Measurements from ENCODE around the gene CRIM1. TPM values are rescaled to one million over a fixed set of nuclear protein-coding genes. Genes with fewer than 3 reads are reported as not detected.
A peak's percentile ranks its signal among the peaks of the same experiment; 100 is the strongest.

CRIM1 gene
- total RNA-seq, 2 donors from 2014 or later = 26.7 to 26.9 TPM

DNA sequence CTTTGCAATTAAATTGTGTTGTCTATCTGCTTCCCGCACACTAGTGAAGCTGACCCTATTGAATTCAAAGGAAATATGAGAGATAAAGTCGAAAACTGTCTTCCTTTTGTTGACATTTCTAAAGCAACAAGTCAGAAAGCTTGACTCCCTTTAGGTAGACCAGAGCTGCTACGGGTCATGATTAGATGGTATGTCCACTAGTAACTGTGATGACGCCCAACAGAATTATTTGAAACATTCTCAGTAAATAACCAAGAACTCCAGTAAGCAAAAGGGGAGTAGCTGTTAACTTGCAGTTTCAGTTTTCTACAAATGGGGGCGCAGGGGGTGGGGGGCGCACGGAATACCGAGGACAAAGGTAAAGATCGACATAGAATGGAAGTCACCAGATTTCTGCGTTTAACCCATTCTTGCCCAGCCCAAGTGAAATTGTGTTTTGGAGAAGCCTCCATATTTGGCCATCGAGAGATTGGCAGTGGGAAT is 56.4 kb downstream of the CRIM1 start:
- H3K27ac Mint-ChIP-seq = no peak overlapping the region
- H3K4me3 ChIP-seq (ENCODE audit: low read length) = no peak overlapping the region
- no peaks in the 10 kb centered on the region for H3K36me3 Mint-ChIP-seq (ENCODE audit: low read depth)
- peaks cover 6% of the 10 kb centered on the region for H3K36me3 ChIP-seq (ENCODE audit: control insufficient read depth, insufficient read depth, low read length)
- WGBS, 2 experiments (ENCODE audit: insufficient coverage in 1 of 2, insufficient read length in 1 of 2) = 55 to 61% methylated on average over 9 to 11 of the region's 11 CpGs
- peaks cover 25% of the 10 kb centered on the region for H3K4me1 Mint-ChIP-seq
- no peaks in the 10 kb centered on the region for H3K9me3 ChIP-seq (ENCODE audit: control insufficient read depth, low read length)
- TF ChIP-seq CTCF (conservative IDR thresholded peaks at IDR 0.05) = peak; percentile 48
- no peak overlapping the region for H3K27ac ChIP-seq (ENCODE audit: low read depth, low read length)
- peak; percentile 76 for DNase-seq
- no peak overlapping the region for H3K4me3 Mint-ChIP-seq
- no peaks in the 10 kb centered on the region for H3K27me3 Mint-ChIP-seq (ENCODE audit: insufficient read depth)
- no peak overlapping the region for H3K9ac ChIP-seq (ENCODE audit: extremely low read depth, low read length, poor library complexity, severe bottlenecking)
- peaks cover 2% of the 10 kb centered on the region for H3K4me1 ChIP-seq (ENCODE audit: control insufficient read depth, insufficient read depth, low read length)
- H3K9me3 Mint-ChIP-seq = no peaks in the 10 kb centered on the region
- no peaks in the 10 kb centered on the region for H3K27me3 ChIP-seq (ENCODE audit: control insufficient read depth, insufficient read depth, low read length, poor library complexity, severe bottlenecking)

DNA sequence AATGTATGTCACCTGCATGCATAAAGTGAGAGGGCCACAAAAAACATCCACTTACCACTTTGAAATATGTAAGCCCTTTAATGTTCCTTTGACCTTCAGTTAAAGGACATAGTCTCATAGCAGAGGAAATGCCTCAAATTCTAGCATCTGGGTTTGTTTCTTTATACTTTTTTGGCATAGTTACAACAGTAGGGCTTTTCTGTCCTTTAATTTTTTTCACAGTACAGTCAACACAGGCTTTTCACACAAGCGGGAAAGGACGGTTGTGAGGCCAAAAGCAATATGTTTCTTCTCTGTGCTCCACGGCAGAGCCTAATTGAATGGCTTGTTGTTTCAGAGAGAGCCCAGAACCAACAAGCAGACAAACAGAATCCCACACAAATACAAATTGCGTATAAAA is 57.6 kb downstream of the CRIM1 start:
- no peak for DNase-seq
- Histone ChIP-seq H3K9ac (ENCODE audit: extremely low read depth, low read length, poor library complexity, severe bottlenecking) (no peak overlapping the region), H3K36me3 (ENCODE audit: control insufficient read depth, insufficient read depth, low read length) (peaks cover 6% of the 10 kb centered on the region), H3K27me3 (ENCODE audit: control insufficient read depth, insufficient read depth, low read length, poor library complexity, severe bottlenecking) (no peaks in the 10 kb centered on the region), H3K27ac (ENCODE audit: low read depth, low read length) (no peak overlapping the region), H3K4me1 (ENCODE audit: control insufficient read depth, insufficient read depth, low read length) (peaks cover 2% of the 10 kb centered on the region), H3K4me3 (ENCODE audit: low read length) (no peak overlapping the region), H3K9me3 (ENCODE audit: control insufficient read depth, low read length) (no peaks in the 10 kb centered on the region)
- H3K4me1 Mint-ChIP-seq = peaks cover 20% of the 10 kb centered on the region
- no peaks in the 10 kb centered on the region for H3K9me3 Mint-ChIP-seq
- TF ChIP-seq CTCF (conservative IDR thresholded peaks at IDR 0.05) = no peak
- H3K36me3 Mint-ChIP-seq (ENCODE audit: low read depth) = no peaks in the 10 kb centered on the region
- no peaks in the 10 kb centered on the region for H3K27me3 Mint-ChIP-seq (ENCODE audit: insufficient read depth)
- WGBS, 2 experiments (ENCODE audit: insufficient coverage in 1 of 2, insufficient read length in 1 of 2) = 91 to 96% methylated on average over 4 of the region's 4 CpGs
- H3K4me3 Mint-ChIP-seq = no peak overlapping the region
- no peak overlapping the region for H3K27ac Mint-ChIP-seq

DNA sequence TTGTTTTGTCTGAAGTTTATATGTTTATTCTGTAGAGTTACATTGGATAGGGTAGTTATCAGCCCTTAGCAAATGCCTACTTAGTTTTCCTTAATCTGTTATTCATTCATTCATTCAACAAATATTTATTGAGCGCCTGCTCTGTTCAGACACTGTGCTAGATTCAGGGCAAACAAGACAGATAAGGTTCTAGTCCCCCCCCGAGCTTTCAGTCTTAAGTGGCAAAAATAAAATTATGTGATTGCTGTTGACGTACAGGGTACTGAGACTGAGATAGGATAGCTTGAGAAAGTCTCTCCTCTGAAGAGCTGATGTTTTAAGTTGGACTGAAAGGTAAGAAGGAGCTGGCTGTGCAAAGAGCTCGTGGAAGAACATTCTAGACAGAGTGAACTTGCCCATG is 58.7 kb downstream of the CRIM1 start:
- Mint-ChIP-seq H3K9me3 (no peaks in the 10 kb centered on the region), H3K36me3 (ENCODE audit: low read depth) (no peaks in the 10 kb centered on the region), H3K27ac (no peak overlapping the region), H3K4me3 (no peak overlapping the region), H3K27me3 (ENCODE audit: insufficient read depth) (no peaks in the 10 kb centered on the region), H3K4me1 (peaks cover 16% of the 10 kb centered on the region)
- DNase-seq = no peak
- H3K9me3 ChIP-seq (ENCODE audit: control insufficient read depth, low read length) = no peaks in the 10 kb centered on the region
- H3K9ac ChIP-seq (ENCODE audit: extremely low read depth, low read length, poor library complexity, severe bottlenecking) = no peak overlapping the region
- TF ChIP-seq CTCF (conservative IDR thresholded peaks at IDR 0.05) = no peak
- H3K4me3 ChIP-seq (ENCODE audit: low read length) = no peak overlapping the region
- H3K27me3 ChIP-seq (ENCODE audit: control insufficient read depth, insufficient read depth, low read length, poor library complexity, severe bottlenecking) = no peaks in the 10 kb centered on the region
- H3K36me3 ChIP-seq (ENCODE audit: control insufficient read depth, insufficient read depth, low read length) = peaks cover 6% of the 10 kb centered on the region
- peaks cover 2% of the 10 kb centered on the region for H3K4me1 ChIP-seq (ENCODE audit: control insufficient read depth, insufficient read depth, low read length)
- 92 to 100% methylated on average over 4 of the region's 4 CpGs for WGBS, 2 experiments (ENCODE audit: insufficient coverage in 1 of 2, insufficient read length in 1 of 2)
- no peak overlapping the region for H3K27ac ChIP-seq (ENCODE audit: low read depth, low read length)

Measured in endodermal cell (in vitro differentiated cells).